HCT116 (cell line): ENCODE results near the gene NUMB. TPM values are rescaled to one million over a fixed set of nuclear protein-coding genes. Genes with fewer than 3 reads are reported as not detected.

Source experiments
- ATAC-seq: fragments of 200-7000 bp; cut with Tn5 transposase; 2 replicates; pipeline ENCODE4 v1.9.1; 2020; ENCODE audit warnings: mild to moderate bottlenecking, moderate library complexity
- BruUV-seq: library from RNA; stranded (reverse); fragments of 400-500 nt; replicated peaks from 2 replicates; lab custom pipeline; 2021; lab: Mats Ljungman, UMichigan
- CTCF ChIA-PET: fragments of 300-600 bp; sonication (Branson Sonifier 250); formaldehyde crosslinking; loops from one replicate; lab custom pipeline; 2021; ENCODE audit warnings: antibody characterized with exemption; lab: Charles Lee
- POLR2A ChIA-PET: fragments of 300-600, 350-600 bp; sonication (Branson Sonifier 250); formaldehyde crosslinking; loops from one replicate; lab custom pipeline; 2021; ENCODE audit warnings: antibody characterized with exemption; lab: Charles Lee
- RAD21 ChIA-PET, 2 experiments: fragments of 300-600 bp; sonication (Branson Sonifier 250); formaldehyde crosslinking; loops; one replicate each; lab custom pipeline; 2023; ENCODE audit warnings: low total read pairs in 2 of 2; ENCODE audit not compliant: uncharacterized antibody in 2 of 2, unreplicated experiment in 2 of 2, low non-redundant PET in 1 of 2; lab: Charles Lee
- DNase-seq: peaks from one replicate; pipeline ENCODE4 v3.0.0-alpha.2; 2010; ENCODE audit warnings: low read depth, low spot score
- H2AFZ ChIP-seq: fragments of 200-600 bp; shearing (Covaris generic), sonication (generic); 2 replicates; pipeline ENCODE4 v1.6.1; 2017; ENCODE audit warnings: low read depth, mixed run types, mixed read lengths, antibody characterized with exemption, low read length; ENCODE audit not compliant: poor library complexity, severe bottlenecking
- H3K27ac ChIP-seq: 2 replicates; pipeline ENCODE4 v1.5.1; 2012; ENCODE audit warnings: low read depth, low read length
- H3K27me3 ChIP-seq: fragments of 200-600 bp; sonication (generic); 2 replicates; pipeline ENCODE4 v1.6.1; 2016; ENCODE audit warnings: mixed run types, low read length, mixed read lengths; ENCODE audit not compliant: insufficient read depth
- H3K36me3 ChIP-seq, 2 experiments: fragments of 200-500 bp in 1 of 2; fragments of 200-600 bp in 1 of 2; sonication (Bioruptor generic) in 1 of 2; sonication (generic) in 1 of 2; 2 replicates each; pipeline versions ENCODE4 v1.5.1 to v1.6.1; 2014 to 2016; ENCODE audit warnings: low read length in 2 of 2, inconsistent platforms in 1 of 2, mixed read lengths in 1 of 2, mixed run types in 1 of 2; ENCODE audit not compliant: insufficient read depth in 2 of 2, control insufficient read depth in 1 of 2
- H3K4me1 ChIP-seq, 2 experiments: fragments of 200-600 bp in 1 of 2; sonication (generic) in 1 of 2; 2 replicates each; pipeline versions ENCODE4 v1.5.1 to v1.6.1; 2012 to 2017; ENCODE audit warnings: low read length in 2 of 2, inconsistent platforms in 1 of 2, mild to moderate bottlenecking in 1 of 2, mixed read lengths in 1 of 2, mixed run types in 1 of 2, moderate library complexity in 1 of 2; ENCODE audit not compliant: insufficient read depth in 2 of 2, control insufficient read depth in 1 of 2
- H3K4me2 ChIP-seq: fragments of 200-600 bp; sonication (generic); 2 replicates; pipeline ENCODE4 v1.6.1; 2017; ENCODE audit warnings: mixed run types, low read length, mixed read lengths
- H3K4me3 ChIP-seq, 2 experiments: fragments of 200-600 bp in 1 of 2; sonication (generic) in 1 of 2; replicated peaks in 1 of 2; 2 replicates each; pipeline ENCODE4 v1.5.1; 2011 to 2016; ENCODE audit warnings: low read length in 2 of 2, control low read depth in 1 of 2, low read depth in 1 of 2, mild to moderate bottlenecking in 1 of 2, mixed read lengths in 1 of 2, mixed run types in 1 of 2
- H3K79me2 ChIP-seq: fragments of 200-600 bp; sonication (generic); 2 replicates; pipeline ENCODE4 v1.6.1; 2017; ENCODE audit warnings: mild to moderate bottlenecking, mixed run types, low read length, moderate library complexity, mixed read lengths; ENCODE audit not compliant: insufficient read depth
- H3K9ac ChIP-seq: fragments of 200-600 bp; sonication (generic); 2 replicates; pipeline ENCODE4 v1.6.1; 2016; ENCODE audit warnings: low read length, mixed read lengths
- H3K9me2 ChIP-seq: fragments of 200-600 bp; sonication (generic), shearing (Covaris generic); 2 replicates; pipeline ENCODE4 v1.6.1; 2017; ENCODE audit warnings: mixed run types, mild to moderate bottlenecking, moderate library complexity; ENCODE audit not compliant: insufficient read depth
- H3K9me3 ChIP-seq, 2 experiments: fragments of 200-500 bp in 1 of 2; fragments of 200-600 bp in 1 of 2; sonication (Bioruptor generic) in 1 of 2; sonication (generic) in 1 of 2; 2 replicates each; pipeline ENCODE4 v1.6.1; 2014 to 2017; ENCODE audit warnings: low read length in 2 of 2, mixed read lengths in 2 of 2, inconsistent platforms in 1 of 2, low read depth in 1 of 2, mild to moderate bottlenecking in 1 of 2, mixed run types in 1 of 2, moderate library complexity in 1 of 2; ENCODE audit not compliant: control insufficient read depth in 1 of 2, insufficient read depth in 1 of 2
- H4K20me1 ChIP-seq: fragments of 200-600 bp; sonication (generic), shearing (Covaris generic); 2 replicates; pipeline ENCODE4 v1.6.1; 2017; ENCODE audit warnings: mixed run types, mild to moderate bottlenecking, moderate library complexity; ENCODE audit not compliant: insufficient read depth
- ATF3 ChIP-seq: IDR thresholded peaks from 2 replicates; pipeline ENCODE4 v1.6.1; 2012
- CEBPB ChIP-seq: IDR thresholded peaks from 2 replicates; pipeline ENCODE4 v1.6.1; 2012; ENCODE audit warnings: low read depth
- EGR1 ChIP-seq: IDR thresholded peaks from 2 replicates; pipeline ENCODE4 v1.6.1; 2012; ENCODE audit warnings: low read depth
- EZH2phosphoT487 ChIP-seq: fragments of 200-600 bp; IDR thresholded peaks from 2 replicates; pipeline ENCODE4 v1.6.1; 2018; ENCODE audit warnings: antibody characterized with exemption, borderline replicate concordance
- JUND ChIP-seq: IDR thresholded peaks from 2 replicates; pipeline ENCODE4 v1.6.1; 2012
- MAX ChIP-seq: IDR thresholded peaks from 2 replicates; pipeline ENCODE4 v1.6.1; 2012
- RAD21 ChIP-seq: IDR thresholded peaks from 2 replicates; pipeline ENCODE4 v1.6.1; 2012; ENCODE audit warnings: low read depth, mild to moderate bottlenecking
- SP1 ChIP-seq: IDR thresholded peaks from 2 replicates; pipeline ENCODE4 v1.6.1; 2012; ENCODE audit warnings: low read depth
- SRF ChIP-seq: IDR thresholded peaks from 2 replicates; pipeline ENCODE4 v1.6.1; 2012; ENCODE audit warnings: low read depth
- TCF7L2 ChIP-seq: IDR thresholded peaks from 2 replicates; pipeline ENCODE4 v1.7.0; 2011; ENCODE audit warnings: borderline replicate concordance, inconsistent platforms; ENCODE audit not compliant: insufficient read depth, insufficient read length; ENCODE audit errors: extremely low read depth
- YY1 ChIP-seq: IDR thresholded peaks from 2 replicates; pipeline ENCODE4 v1.6.1; 2011; ENCODE audit warnings: low read length, low read depth, moderate library complexity, mild to moderate bottlenecking; ENCODE audit not compliant: insufficient replicate concordance; ENCODE audit errors: extremely low read depth
- ZFX ChIP-seq: fragments of 450-650 bp; IDR thresholded peaks from 2 replicates; pipeline ENCODE4 v1.6.1; 2017
- intact Hi-C: fragments of 100-400 bp; cut with micrococcal nuclease; formaldehyde crosslinking; loops from 2 replicates; pipeline ENCODE4 v1.10.0; 2022
- total RNA-seq: library from RNA; stranded (reverse); gene quantifications from one replicate; pipeline ENCODE4 v1.2.1, GENCODE V29; 2021; ENCODE audit not compliant: unreplicated experiment
- TF ChIP-seq, protein P1 (sequence below): IDR thresholded peaks from 2 replicates; pipeline ENCODE4 v1.6.1; 2012; ENCODE audit warnings: low read depth

NUMB gene
- total RNA-seq, 1 experiment from 2014 or later, result 43.0 TPM

- Histone ChIP-seq H3K9ac (no peak overlapping the region), H3K79me2 (no peaks in the 10 kb centered on the region), H3K4me3 (no peak overlapping the region), H3K4me2 (no peak overlapping the region), H3K4me1 (peaks cover 0 to 6% of the 10 kb centered on the region in 2 experiments; a peak in 1 of 4 replicates), H3K9me2 (no peaks in the 10 kb centered on the region), H3K9me3 (no peaks in the 10 kb centered on the region), H3K27ac (no peak overlapping the region), H2AFZ (no peak overlapping the region), H3K27me3 (no peaks in the 10 kb centered on the region), H3K36me3 (no peaks in the 10 kb centered on the region), H4K20me1 (no peaks in the 10 kb centered on the region)
- ATAC-seq (no peak), DNase-seq (no peak)
- BruUV-seq, result no TSS peak
- ChIA-PET POLR2A (no interaction called here), RAD21 (no interaction called here), CTCF (no interaction called here)
- TF ChIP-seq ZFX (no peak), JUND (no peak), YY1 (no peak), ATF3 (no peak), RAD21 (no peak), TCF7L2 (no peak), SRF (no peak), MAX (no peak), SP1 (no peak), CEBPB (no peak), EGR1 (no peak), EZH2phosphoT487 (no peak)
- intact Hi-C loops, result no loop called here
Measured at GRCh38 chr14:73503648-73504047, 45.3 kb upstream of the NUMB start.

DNA sequence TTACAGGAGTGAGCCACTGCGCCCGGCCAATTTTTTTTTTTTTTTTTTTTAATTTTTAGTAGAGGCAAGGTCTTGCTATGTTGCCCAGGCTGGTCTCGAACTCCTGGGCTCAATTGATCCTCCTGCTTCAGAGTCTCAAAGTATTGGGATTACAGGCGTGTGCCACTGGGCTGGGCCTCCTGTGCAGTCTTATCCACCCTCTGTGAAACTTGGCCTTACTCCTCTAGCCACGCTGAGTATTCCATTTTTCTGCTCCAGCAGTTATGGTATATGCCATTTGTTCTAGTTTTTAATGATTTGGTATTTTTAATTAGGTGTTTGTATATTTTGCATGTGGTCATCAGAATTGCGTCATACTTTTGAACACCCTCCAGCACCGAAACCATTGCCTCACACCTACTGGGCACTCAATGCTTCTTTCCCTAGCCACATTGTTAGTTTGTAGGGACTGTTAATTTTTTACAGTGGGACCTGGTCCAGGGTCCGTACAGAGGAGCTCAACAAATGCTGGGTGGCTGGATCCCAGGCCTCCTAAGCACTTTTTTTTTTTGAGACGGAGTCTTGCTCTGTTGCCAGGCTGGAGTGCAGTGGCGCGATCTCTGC, 43.8 kb upstream of the NUMB start:
- CTCF ChIA-PET, result no interaction called here
- RAD21 ChIA-PET, result no interaction called here
- no TSS peak for BruUV-seq
- H3K9me3 ChIP-seq, result no peaks in the 10 kb centered on the region
- H3K27me3 ChIP-seq, result no peaks in the 10 kb centered on the region
- POLR2A ChIA-PET, result no interaction called here
- no peak overlapping the region for H2AFZ ChIP-seq
- no peaks in the 10 kb centered on the region for H3K36me3 ChIP-seq
- H3K9ac ChIP-seq, result no peak overlapping the region
- H3K4me1 ChIP-seq, result peaks cover 0 to 6% of the 10 kb centered on the region in 2 experiments; a peak in 1 of 4 replicates
- H3K79me2 ChIP-seq, result no peaks in the 10 kb centered on the region
- no peak overlapping the region for H3K27ac ChIP-seq
- intact Hi-C loops, result no loop called here
- H3K4me2 ChIP-seq, result no peak overlapping the region
- no peaks in the 10 kb centered on the region for H4K20me1 ChIP-seq
- H3K4me3 ChIP-seq, result no peak overlapping the region
- no peak for DNase-seq
- TF ChIP-seq, protein P1, sequence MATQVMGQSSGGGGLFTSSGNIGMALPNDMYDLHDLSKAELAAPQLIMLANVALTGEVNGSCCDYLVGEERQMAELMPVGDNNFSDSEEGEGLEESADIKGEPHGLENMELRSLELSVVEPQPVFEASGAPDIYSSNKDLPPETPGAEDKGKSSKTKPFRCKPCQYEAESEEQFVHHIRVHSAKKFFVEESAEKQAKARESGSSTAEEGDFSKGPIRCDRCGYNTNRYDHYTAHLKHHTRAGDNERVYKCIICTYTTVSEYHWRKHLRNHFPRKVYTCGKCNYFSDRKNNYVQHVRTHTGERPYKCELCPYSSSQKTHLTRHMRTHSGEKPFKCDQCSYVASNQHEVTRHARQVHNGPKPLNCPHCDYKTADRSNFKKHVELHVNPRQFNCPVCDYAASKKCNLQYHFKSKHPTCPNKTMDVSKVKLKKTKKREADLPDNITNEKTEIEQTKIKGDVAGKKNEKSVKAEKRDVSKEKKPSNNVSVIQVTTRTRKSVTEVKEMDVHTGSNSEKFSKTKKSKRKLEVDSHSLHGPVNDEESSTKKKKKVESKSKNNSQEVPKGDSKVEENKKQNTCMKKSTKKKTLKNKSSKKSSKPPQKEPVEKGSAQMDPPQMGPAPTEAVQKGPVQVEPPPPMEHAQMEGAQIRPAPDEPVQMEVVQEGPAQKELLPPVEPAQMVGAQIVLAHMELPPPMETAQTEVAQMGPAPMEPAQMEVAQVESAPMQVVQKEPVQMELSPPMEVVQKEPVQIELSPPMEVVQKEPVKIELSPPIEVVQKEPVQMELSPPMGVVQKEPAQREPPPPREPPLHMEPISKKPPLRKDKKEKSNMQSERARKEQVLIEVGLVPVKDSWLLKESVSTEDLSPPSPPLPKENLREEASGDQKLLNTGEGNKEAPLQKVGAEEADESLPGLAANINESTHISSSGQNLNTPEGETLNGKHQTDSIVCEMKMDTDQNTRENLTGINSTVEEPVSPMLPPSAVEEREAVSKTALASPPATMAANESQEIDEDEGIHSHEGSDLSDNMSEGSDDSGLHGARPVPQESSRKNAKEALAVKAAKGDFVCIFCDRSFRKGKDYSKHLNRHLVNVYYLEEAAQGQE, result no peak
- TF ChIP-seq JUND, result no peak
- TF ChIP-seq, all 23 proteins: peak for 0
- H3K9me2 ChIP-seq, result no peaks in the 10 kb centered on the region
- ATAC-seq, result no peak
